NOMO-1 treated with DMSO at 0.1 percent for 48 hours (cell line): ENCODE measurements around the gene RPL22L1.
"Not testable (repeated sequence)": the region's sequence is repeated elsewhere in the genome, so short reads cannot be mapped to it uniquely, and the experiment has no call there.

ENCODE experiments used
- DNase-seq: peaks from one replicate; lab custom pipeline; 2025; ENCODE audit not compliant: unreplicated experiment; lab: John Stamatoyannopoulos, UW

RPL22L1 gene

GRCh38 chr3:170884109-170884930 is 14.3 kb upstream of the RPL22L1 start:
- not testable (repeated sequence) for DNase-seq

- DNase-seq, result not testable (repeated sequence)
These were observed 8.7 kb upstream of the RPL22L1 start for GRCh38 chr3:170878688-170879087.

GRCh38 chr3:170877311-170877710 is 7.3 kb upstream of the RPL22L1 start:
- not testable (repeated sequence) for DNase-seq

- DNase-seq, result no peak
These were observed 6.5 kb upstream of the RPL22L1 start for GRCh38 chr3:170876537-170876936.

GRCh38 chr3:170869239-170869590 is 780 bp downstream of the RPL22L1 start:
- DNase-seq, result no peak

GRCh38 chr3:170868577-170869238 is 1.3 kb downstream of the RPL22L1 start:
- DNase-seq, result no peak

GRCh38 chr3:170867143-170867937 is 2.7 kb downstream of the RPL22L1 start:
- no peak for DNase-seq

- no peak for DNase-seq
These were observed 3.5 kb downstream of the RPL22L1 start for GRCh38 chr3:170866499-170866898.

GRCh38 chr3:170865209-170866094 is 4.5 kb downstream of the RPL22L1 start:
- DNase-seq, result no peak

GRCh38 chr3:170864525-170865208 is 5.3 kb downstream of the RPL22L1 start:
- DNase-seq, result no peak

GRCh38 chr3:170863816-170864215 is 6.2 kb downstream of the RPL22L1 start:
- peak; percentile 16 for DNase-seq

GRCh38 chr3:170862618-170863374 is 7.2 kb downstream of the RPL22L1 start:
- DNase-seq, result no peak

GRCh38 chr3:170858599-170858998 is 11.4 kb downstream of the RPL22L1 start:
- DNase-seq, result no peak

- no peak for DNase-seq
These were observed 17.7 kb downstream of the RPL22L1 start for GRCh38 chr3:170852324-170852723.

- peak; percentile 6 for DNase-seq
These were observed 21.6 kb downstream of the RPL22L1 start for GRCh38 chr3:170848292-170848917.

GRCh38 chr3:170844377-170844776 is 25.6 kb downstream of the RPL22L1 start:
- no peak for DNase-seq

GRCh38 chr3:170840291-170840859 is 29.6 kb downstream of the RPL22L1 start:
- DNase-seq, result no peak

GRCh38 chr3:170839518-170840100 is 30.4 kb downstream of the RPL22L1 start:
- no peak for DNase-seq
